ENCODE results near the gene EFCC1.

EFCC1 gene, protein sequence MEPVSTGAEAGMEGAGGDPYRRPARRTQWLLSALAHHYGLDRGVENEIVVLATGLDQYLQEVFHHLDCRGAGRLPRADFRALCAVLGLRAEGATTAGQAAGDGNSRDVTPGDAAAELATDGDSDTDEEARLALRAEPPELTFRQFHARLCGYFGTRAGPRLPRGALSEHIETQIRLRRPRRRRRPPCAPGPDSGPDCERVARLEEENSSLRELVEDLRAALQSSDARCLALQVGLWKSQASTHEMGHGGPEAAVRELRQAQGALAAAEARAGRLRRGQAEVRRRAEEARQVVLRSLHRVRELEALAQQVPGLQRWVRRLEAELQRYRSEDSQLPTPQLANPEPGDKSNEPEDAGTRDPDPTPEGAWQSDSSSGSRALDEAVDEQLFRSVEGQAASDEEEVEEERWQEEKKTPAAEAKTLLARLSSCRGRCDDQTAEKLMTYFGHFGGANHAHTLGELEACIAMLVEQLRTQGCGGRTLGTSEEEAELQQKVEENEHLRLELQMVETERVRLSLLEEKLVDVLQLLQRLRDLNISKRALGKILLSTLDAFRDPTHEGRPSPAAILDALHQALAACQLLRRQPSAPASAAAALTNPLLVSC

GRCh38 chr3:129001101-129001805 is at the start of gene EFCC1:
Gene EFCC1 (plus strand): TSS chr3:129001304. CDS start chr3:129001629, 325 bp downstream.
- Histone ChIP-seq H3K36me3 (no peaks in the 10 kb centered on the region), H3K27ac (no peak within 1 kb of the TSS), H3K27me3 (ENCODE audit: insufficient read depth, low read depth, severe bottlenecking) (peaks cover 38% of the 10 kb centered on the region), H3K4me3 (ENCODE audit: low read depth, low read length) (peak within 1 kb of the TSS; percentile 44), H3K9me3 (ENCODE audit: severe bottlenecking) (no peaks in the 10 kb centered on the region)
- TF ChIP-seq, protein P1, sequence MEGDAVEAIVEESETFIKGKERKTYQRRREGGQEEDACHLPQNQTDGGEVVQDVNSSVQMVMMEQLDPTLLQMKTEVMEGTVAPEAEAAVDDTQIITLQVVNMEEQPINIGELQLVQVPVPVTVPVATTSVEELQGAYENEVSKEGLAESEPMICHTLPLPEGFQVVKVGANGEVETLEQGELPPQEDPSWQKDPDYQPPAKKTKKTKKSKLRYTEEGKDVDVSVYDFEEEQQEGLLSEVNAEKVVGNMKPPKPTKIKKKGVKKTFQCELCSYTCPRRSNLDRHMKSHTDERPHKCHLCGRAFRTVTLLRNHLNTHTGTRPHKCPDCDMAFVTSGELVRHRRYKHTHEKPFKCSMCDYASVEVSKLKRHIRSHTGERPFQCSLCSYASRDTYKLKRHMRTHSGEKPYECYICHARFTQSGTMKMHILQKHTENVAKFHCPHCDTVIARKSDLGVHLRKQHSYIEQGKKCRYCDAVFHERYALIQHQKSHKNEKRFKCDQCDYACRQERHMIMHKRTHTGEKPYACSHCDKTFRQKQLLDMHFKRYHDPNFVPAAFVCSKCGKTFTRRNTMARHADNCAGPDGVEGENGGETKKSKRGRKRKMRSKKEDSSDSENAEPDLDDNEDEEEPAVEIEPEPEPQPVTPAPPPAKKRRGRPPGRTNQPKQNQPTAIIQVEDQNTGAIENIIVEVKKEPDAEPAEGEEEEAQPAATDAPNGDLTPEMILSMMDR (IDR thresholded peaks at IDR 0.05; ENCODE audit: low read depth, low read length), result no peak
- DNase-seq, result no peak

- Histone ChIP-seq H3K36me3 (no peaks in the 10 kb centered on the region), H3K4me3 (ENCODE audit: low read depth, low read length) (no peak overlapping the region), H3K9me3 (ENCODE audit: severe bottlenecking) (peaks cover 3% of the 10 kb centered on the region), H3K27ac (no peak overlapping the region), H3K27me3 (ENCODE audit: insufficient read depth, low read depth, severe bottlenecking) (no peaks in the 10 kb centered on the region)
- TF ChIP-seq, protein P1 (IDR thresholded peaks at IDR 0.05; ENCODE audit: low read depth, low read length), result no peak
- DNase-seq, result no peak
These were observed 44.7 kb upstream of the EFCC1 start for GRCh38 chr3:128956440-128956839.

DNA sequence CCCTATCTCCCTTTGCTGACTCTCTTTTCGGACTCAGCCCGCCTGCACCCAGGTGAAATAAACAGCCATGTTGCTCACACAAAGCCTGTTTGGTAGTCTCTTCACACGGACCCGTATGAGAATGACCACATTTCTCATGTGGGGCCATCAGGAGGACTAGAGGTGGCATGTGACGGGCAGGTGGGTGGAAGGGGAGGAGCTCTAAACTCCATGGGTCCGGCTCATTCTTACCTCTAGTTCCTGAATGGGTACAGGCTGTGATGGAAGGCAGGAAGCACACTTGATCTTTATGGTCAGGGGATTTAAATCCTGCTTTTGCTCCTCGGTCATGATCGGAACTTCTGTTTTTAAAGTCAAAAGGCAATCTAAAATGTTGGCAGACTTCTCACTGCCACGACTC is 35.8 kb upstream of the EFCC1 start:
- H3K27me3 ChIP-seq (ENCODE audit: insufficient read depth, low read depth, severe bottlenecking), result no peaks in the 10 kb centered on the region
- DNase-seq, result no peak
- TF ChIP-seq, protein P1 (IDR thresholded peaks at IDR 0.05; ENCODE audit: low read depth, low read length), result no peak
- H3K36me3 ChIP-seq, result no peaks in the 10 kb centered on the region
- no peak overlapping the region for H3K4me3 ChIP-seq (ENCODE audit: low read depth, low read length)
- H3K27ac ChIP-seq, result no peak overlapping the region
- no peaks in the 10 kb centered on the region for H3K9me3 ChIP-seq (ENCODE audit: severe bottlenecking)

- Histone ChIP-seq H3K9me3 (ENCODE audit: severe bottlenecking) (no peaks in the 10 kb centered on the region), H3K36me3 (no peaks in the 10 kb centered on the region), H3K4me3 (ENCODE audit: low read depth, low read length) (no peak overlapping the region), H3K27me3 (ENCODE audit: insufficient read depth, low read depth, severe bottlenecking) (no peaks in the 10 kb centered on the region), H3K27ac (no peak overlapping the region)
- DNase-seq, result no peak
- TF ChIP-seq, protein P1 (IDR thresholded peaks at IDR 0.05; ENCODE audit: low read depth, low read length), result no peak
These were observed 35.3 kb upstream of the EFCC1 start for GRCh38 chr3:128965818-128966217.

- TF ChIP-seq, protein P1 (IDR thresholded peaks at IDR 0.05; ENCODE audit: low read depth, low read length), result no peak
- Histone ChIP-seq H3K36me3 (no peaks in the 10 kb centered on the region), H3K9me3 (ENCODE audit: severe bottlenecking) (no peaks in the 10 kb centered on the region), H3K27me3 (ENCODE audit: insufficient read depth, low read depth, severe bottlenecking) (no peaks in the 10 kb centered on the region), H3K27ac (no peak overlapping the region), H3K4me3 (ENCODE audit: low read depth, low read length) (no peak overlapping the region)
- no peak for DNase-seq
These were observed 33.3 kb upstream of the EFCC1 start for GRCh38 chr3:128967748-128968355.

Data from WERI-Rb-1 (cell line).